SKM-1 (cell line): ENCODE results near the gene GLTP.

Experiments used
- DNase-seq: peaks from one replicate; lab custom pipeline; 2025; ENCODE audit not compliant: unreplicated experiment; lab: John Stamatoyannopoulos, UW

The GLTP gene

GRCh38 chr12:109824731-109825130 is 55.6 kb downstream of the GLTP start:
- DNase-seq, result no peak

- DNase-seq, result no peak
These were observed 57.4 kb downstream of the GLTP start for GRCh38 chr12:109822951-109823411.

GRCh38 chr12:109822416-109822815 is 57.9 kb downstream of the GLTP start:
- DNase-seq, result no peak

- DNase-seq, result no peak
These were observed 58.4 kb downstream of the GLTP start for GRCh38 chr12:109821968-109822367.

GRCh38 chr12:109820816-109821381 is 59.4 kb downstream of the GLTP start:
- DNase-seq, result no peak

GRCh38 chr12:109818905-109819500 is 61.3 kb downstream of the GLTP start:
- DNase-seq, result no peak

- no peak for DNase-seq
These were observed 62.1 kb downstream of the GLTP start for GRCh38 chr12:109818253-109818652.

- DNase-seq, result no peak
These were observed 62.6 kb downstream of the GLTP start for GRCh38 chr12:109817627-109818231.

- DNase-seq, result no peak
These were observed 63.5 kb downstream of the GLTP start for GRCh38 chr12:109816870-109817269.

GRCh38 chr12:109815757-109816617 is 64.4 kb downstream of the GLTP start:
- DNase-seq, result no peak

- no peak for DNase-seq
These were observed 65.1 kb downstream of the GLTP start for GRCh38 chr12:109815225-109815624.

GRCh38 chr12:109814600-109815150 is 65.7 kb downstream of the GLTP start:
- no peak for DNase-seq

GRCh38 chr12:109813810-109814416 is 66.4 kb downstream of the GLTP start:
- DNase-seq, result no peak

- DNase-seq, result no peak
These were observed 68.7 kb downstream of the GLTP start for GRCh38 chr12:109811624-109811995.

- no peak for DNase-seq
These were observed 69.3 kb downstream of the GLTP start for GRCh38 chr12:109810954-109811623.

- no peak for DNase-seq
These were observed 71.3 kb downstream of the GLTP start for GRCh38 chr12:109808876-109809646.

- DNase-seq, result no peak
These were observed 72.2 kb downstream of the GLTP start for GRCh38 chr12:109807954-109808643.

- DNase-seq, result no peak
These were observed 75.2 kb downstream of the GLTP start for GRCh38 chr12:109804820-109805761.
